Fibroblast of skin of back (primary cell): Measurements from ENCODE around the gene GTF3C2.

Source experiments
- DNase-seq: peaks from one replicate; pipeline ENCODE4 v3.0.0-alpha.2; 2013

GTF3C2 gene

DNA sequence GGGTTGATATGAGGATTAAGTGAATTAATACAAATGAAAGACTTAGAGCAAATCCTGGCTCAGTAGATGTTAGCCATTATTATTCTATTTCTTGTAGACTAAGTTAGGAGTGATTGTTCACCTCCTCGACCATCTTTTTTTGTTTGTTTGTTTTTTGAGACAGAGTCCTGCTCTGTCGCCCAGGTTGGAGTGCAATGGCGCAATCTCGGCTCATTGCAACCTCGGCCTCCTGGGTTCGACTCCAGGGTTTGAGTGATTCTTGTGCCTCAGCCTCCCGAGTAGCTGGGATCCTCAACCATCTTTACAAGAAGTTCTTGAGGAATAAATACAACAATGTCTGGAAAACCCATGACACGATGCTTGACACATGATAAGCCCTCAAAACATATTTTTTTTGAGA is 61.6 kb downstream of the GTF3C2 start:
- DNase-seq: no peak

DNA sequence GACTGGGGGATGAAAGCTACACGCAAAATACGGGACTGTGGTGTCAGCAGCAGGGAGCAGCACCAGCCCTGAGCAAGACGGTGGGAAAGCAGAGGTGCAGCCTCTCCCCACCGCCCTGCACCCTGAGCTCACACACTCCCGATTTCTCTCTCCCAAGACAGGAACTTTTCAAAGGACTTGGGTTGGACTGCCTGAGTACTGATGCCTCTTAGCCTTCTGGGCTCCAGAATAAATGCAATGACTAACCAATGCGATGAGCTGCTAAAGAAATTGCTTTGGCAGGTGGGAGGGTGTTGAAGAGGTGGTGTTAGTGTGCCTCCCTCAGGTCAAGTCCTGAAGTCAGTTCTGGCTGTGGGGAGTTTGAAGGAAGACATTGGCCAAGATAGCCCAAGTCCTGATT is 64.7 kb downstream of the GTF3C2 start:
- DNase-seq: no peak

DNA sequence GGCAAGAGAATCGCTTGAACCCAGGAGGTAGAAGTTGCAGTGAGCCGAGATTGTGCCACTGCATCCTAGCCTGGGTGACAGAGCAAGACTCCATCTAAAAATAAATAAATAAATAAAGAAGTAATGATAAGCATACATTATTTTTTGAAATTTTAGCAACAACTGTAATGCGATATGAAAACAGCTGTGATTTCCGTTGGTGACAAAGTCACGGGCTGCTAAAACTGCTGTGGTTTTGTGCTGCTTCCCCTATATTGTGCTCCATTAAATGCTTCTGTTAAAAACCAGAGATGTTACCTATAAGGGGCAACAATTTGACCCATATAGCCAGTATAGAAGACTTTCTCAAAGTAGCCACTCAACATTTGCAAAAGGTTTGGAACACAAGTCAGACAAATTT is 66.0 kb downstream of the GTF3C2 start:
- no peak for DNase-seq

DNA sequence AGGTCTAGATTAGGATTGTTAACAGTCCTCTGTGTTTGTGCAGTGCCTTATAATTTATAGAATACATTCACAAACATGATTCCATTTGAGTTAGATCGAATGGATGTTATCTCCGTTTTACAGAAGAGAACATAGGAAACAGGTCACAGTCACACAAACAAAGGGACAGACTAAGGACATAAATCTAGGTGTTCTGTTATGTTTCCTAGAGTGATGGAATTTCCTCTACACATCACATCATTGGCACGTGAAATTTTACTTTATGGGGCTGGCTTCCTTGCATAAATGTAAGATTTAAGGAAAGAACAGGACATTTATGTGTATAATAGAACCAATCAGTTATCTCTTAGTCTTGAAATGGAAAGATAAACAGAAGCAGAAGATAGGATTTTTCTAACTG is 68.0 kb downstream of the GTF3C2 start:
- no peak for DNase-seq

DNA sequence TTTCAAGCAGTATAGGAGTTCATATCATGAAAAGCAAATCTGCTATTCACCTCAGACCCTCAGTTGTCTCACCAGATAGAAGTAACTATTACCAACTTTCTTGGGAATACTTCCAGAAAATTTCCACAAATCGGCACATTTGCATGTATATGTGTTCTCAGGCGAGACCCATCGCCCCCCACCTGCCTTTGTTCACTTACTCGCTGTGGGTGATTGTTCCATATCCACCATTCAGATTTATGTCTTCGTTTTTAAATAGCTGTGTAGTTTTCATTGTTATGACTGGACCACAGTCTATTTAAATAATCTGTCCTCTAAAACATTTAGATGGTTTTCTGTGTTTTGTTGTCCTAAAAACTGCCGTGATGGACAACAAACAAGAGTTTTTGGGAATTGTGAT is 71.1 kb downstream of the GTF3C2 start:
- no peak for DNase-seq

DNA sequence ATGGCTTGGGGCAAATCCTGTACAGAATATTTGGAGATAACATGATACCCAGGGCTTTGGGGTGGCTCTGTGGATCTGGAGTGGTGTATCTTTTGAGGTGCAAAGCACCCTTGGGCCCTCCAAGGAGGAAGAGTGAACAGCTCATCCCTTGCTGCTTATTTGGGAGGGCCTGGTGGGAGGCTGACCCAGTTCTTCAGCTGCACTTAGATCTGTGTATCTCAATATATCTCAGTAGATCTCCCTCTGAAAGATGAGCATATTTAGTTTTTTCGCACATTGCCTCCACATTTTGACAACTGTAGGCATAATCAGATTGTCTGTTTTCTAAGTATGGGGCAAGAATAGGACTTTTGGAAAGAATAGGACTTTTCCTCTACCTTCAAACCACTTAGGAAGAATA is 71.6 kb downstream of the GTF3C2 start:
- DNase-seq: no peak

DNA sequence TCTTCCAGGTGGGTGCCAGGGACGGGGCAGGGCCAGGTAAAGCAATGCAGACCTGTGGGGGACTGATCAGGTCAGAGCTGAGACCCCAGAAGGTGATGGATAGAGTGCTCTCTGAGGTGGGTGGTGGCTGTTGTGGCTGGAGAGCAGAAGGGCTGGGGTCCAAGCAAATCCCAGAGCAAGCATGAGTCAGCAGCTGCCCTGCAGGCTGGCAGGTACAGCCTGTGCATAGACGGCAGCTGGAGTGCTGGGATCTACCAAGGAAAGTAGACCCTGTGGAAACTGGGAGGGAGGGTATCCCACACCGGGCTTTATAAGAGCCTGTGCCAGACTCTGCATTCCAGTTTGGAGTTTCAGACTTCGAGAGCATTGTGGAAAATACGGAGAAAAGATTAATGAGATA is 73.7 kb downstream of the GTF3C2 start:
- DNase-seq: no peak

DNA sequence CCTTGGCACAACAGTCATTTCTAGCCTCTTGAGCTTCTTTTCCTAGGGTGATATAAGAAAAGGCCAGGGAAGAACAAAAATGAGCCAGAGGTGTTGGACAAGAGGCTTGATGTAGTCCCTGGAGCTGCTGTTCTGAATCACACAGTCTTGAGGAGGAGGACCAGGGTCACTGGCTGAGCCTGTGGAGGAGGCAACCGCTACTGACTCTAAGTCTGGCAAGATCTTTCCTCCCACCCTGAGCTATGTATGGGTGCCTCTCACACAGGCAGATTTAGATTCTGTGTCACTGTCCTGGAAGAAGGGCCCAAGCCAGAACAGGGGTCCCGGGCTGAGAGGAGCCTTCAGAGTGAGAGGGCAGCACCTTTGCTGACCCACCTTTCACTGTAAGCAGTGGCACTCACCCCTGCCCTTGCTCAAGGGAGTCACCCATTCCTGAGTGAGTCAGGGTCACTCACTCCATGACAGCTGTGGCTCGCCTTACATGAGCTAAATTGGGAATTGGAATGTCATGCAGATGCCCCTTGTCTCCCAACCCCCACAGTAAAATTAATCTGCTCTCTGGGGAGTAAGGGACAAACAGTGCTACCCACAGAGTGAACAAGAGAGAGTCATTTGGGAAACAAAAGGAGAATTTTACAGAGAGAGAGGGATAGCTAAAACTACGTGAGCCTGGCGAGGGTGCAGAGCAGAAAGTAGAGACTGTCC is 74.6 kb downstream of the GTF3C2 start, which contains the start of gene TRIM54:
Gene TRIM54, plus strand, starts transcription at position 575 of the 705 bp plus-strand sequence. CDS start 303 bp downstream, outside the sequence.
- peak; percentile 62 for DNase-seq

DNA sequence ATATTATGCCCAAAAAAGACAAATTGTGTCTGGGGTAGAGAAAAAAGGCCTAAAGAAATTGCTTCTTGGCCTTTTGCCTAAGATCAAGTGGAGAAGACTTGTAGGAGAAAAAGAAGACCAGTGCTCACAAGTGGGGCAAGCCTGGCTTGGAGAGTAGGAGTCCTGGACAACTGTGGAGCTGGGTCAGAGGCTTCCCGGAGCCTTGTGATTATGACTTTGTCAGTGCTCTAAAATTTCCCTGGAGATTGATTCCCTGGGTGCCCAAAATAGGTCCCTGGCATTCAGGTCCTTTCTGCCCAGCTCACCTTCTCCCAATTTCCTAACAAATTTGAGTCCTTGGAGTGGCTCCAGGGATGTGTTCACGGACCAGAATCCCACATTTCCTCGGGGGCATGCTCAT is 75.1 kb downstream of the GTF3C2 start:
- no peak for DNase-seq

DNA sequence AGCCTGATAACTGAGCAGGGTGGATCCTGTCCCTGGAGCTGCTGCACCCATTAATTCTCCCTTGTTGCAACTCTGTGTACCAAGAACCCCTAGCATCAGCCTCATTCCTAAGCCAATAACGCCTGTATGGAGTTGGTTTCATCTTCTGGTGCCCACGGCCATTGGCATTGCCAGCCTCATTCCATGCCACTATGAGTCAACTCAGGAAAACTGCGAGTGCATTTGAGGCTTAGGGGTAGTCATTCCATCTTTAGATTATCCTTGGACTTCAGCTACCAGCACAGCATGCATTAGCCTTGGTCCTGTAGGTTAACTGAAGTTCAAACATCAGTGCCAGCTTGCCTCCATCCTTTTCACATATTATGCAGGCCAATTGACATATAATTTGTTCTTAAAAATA is 75.7 kb downstream of the GTF3C2 start:
- no peak for DNase-seq

DNA sequence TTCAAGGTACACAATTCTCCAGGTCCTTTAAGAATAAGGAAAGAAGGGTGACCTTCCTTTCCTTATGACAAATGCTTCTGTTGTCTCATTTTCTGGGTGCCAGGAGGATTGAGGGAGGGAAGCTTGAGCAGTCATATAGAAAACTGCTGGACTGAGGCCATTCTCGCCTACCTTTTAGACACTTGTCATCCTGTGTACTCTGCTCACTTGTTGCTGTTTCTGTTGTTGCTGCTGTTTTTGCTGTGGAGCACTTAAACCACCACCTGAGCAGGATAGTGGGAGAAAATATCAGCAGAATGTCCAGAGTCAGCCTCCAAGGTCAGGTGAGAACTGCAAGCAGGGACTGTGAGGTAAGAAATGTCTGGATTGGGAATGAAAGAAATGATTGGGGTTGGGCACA is 78.6 kb downstream of the GTF3C2 start:
- no peak for DNase-seq
